Osteocyte (in vitro differentiated cells): ENCODE data around the gene DDC. TPM values are rescaled to one million over a fixed set of nuclear protein-coding genes. Genes with fewer than 3 reads are reported as not detected.

Experiments
- DNase-seq: peaks from one replicate; pipeline ENCODE4 v3.0.0; 2021; ENCODE audit warnings: mixed read lengths; ENCODE audit not compliant: unreplicated experiment; ENCODE audit errors: extremely low spot score
- H3K27ac Mint-ChIP-seq: one replicate; pipeline ENCODE4 v1.8.0; 2021; ENCODE audit warnings: mild to moderate bottlenecking, mixed read lengths; ENCODE audit not compliant: unreplicated experiment
- H3K27me3 Mint-ChIP-seq: one replicate; pipeline ENCODE4 v1.8.0; 2021; ENCODE audit warnings: mixed read lengths; ENCODE audit not compliant: unreplicated experiment
- H3K36me3 Mint-ChIP-seq: one replicate; pipeline ENCODE4 v1.8.0; 2021; ENCODE audit warnings: mixed read lengths; ENCODE audit not compliant: unreplicated experiment
- H3K4me1 Mint-ChIP-seq: one replicate; pipeline ENCODE4 v1.8.0; 2021; ENCODE audit warnings: mixed read lengths; ENCODE audit not compliant: unreplicated experiment
- H3K4me3 Mint-ChIP-seq: one replicate; pipeline ENCODE4 v1.8.0; 2021; ENCODE audit warnings: mild to moderate bottlenecking, moderate library complexity, mixed read lengths; ENCODE audit not compliant: unreplicated experiment
- H3K9me3 Mint-ChIP-seq: one replicate; pipeline ENCODE4 v1.8.0; 2021; ENCODE audit warnings: mixed read lengths; ENCODE audit not compliant: unreplicated experiment
- CTCF ChIP-seq: fragments of 200-600 bp; sonication (generic); IDR thresholded peaks from 2 replicates; pipeline ENCODE4 v1.5.0; 2021; ENCODE audit warnings: antibody characterized with exemption, mild to moderate bottlenecking, moderate library complexity
- total RNA-seq: library from RNA; stranded (reverse); gene quantifications from 2 replicates; pipeline ENCODE4 v1.2.1, GENCODE V29; 2021

Gene DDC
- total RNA-seq, 1 donor from 2014 or later: not detected

DNA sequence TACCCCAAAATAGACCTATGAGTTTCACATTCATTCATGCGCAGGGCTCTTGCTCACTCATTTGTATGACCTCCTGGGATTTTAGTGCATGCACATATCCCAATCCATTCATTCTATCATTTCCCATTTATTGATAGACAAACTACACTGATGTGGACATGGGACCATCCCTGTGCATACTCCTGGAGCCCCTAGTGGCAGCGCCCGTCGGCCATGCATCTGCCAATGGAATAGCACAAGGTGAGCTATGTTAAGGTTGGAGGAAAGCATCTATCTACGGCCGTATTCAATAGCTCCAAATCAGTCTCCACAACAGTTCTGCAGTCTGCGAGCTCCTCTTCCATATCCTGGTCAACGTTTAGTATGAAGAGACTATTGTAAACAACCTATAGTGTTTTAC lies 83.3 kb downstream of the DDC start:
- peaks cover 54% of the 10 kb centered on the region for H3K27me3 Mint-ChIP-seq
- TF ChIP-seq CTCF: no peak
- H3K9me3 Mint-ChIP-seq: no peaks in the 10 kb centered on the region
- no peaks in the 10 kb centered on the region for H3K36me3 Mint-ChIP-seq
- H3K27ac Mint-ChIP-seq: no peak overlapping the region
- no peak for DNase-seq
- H3K4me1 Mint-ChIP-seq: no peaks in the 10 kb centered on the region
- no peak overlapping the region for H3K4me3 Mint-ChIP-seq

DNA sequence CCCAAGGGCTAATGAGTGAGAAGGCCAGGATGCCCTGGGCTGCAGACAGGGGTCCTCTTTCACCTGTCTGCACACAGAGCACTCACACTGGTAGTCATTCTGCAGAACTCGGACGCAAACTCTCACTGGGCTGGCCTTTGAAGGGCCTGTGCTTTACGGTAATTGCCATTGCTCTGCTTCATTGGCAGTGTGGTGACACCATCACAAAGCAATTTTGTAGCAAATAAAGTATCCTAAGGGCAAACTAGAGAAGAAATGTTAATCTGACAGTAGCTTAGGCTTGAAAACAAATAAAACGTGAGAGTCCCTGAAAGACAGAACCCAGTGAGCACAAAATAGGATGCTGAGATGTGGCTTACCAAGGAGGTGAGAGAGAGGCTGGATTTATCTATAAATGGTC lies 84.4 kb downstream of the DDC start:
- peaks cover 55% of the 10 kb centered on the region for H3K27me3 Mint-ChIP-seq
- no peaks in the 10 kb centered on the region for H3K4me1 Mint-ChIP-seq
- H3K27ac Mint-ChIP-seq: no peak overlapping the region
- no peak for DNase-seq
- TF ChIP-seq CTCF: no peak
- H3K36me3 Mint-ChIP-seq: no peaks in the 10 kb centered on the region
- H3K9me3 Mint-ChIP-seq: no peaks in the 10 kb centered on the region
- H3K4me3 Mint-ChIP-seq: no peak overlapping the region

- H3K4me3 Mint-ChIP-seq: no peak overlapping the region
- no peaks in the 10 kb centered on the region for H3K36me3 Mint-ChIP-seq
- H3K4me1 Mint-ChIP-seq: no peaks in the 10 kb centered on the region
- no peak for DNase-seq
- no peaks in the 10 kb centered on the region for H3K9me3 Mint-ChIP-seq
- no peak for TF ChIP-seq CTCF
- H3K27ac Mint-ChIP-seq: no peak overlapping the region
- H3K27me3 Mint-ChIP-seq: peaks cover 52% of the 10 kb centered on the region
Observed at GRCh38 chr7:50479743-50480517, 85.3 kb downstream of the DDC start.

DNA sequence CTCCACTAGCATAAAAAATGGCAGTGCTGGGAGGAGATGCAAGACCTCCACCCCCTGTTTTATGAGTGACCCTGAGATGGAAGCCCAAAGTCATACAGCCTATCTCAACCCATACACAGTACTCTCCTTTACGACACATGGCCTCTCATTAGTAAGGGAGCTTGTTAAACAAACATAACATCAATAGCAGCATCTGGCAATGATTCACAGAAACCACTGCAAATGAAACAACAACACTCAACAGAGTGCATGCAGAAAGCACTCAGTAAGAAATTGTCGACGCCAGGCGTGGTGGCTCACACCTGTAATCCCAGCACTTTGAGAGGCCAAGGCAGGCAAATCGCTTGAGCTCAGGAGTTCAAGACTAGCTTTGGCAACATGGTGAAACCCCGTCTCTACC lies 87.6 kb downstream of the DDC start:
- H3K4me1 Mint-ChIP-seq: peaks cover 4% of the 10 kb centered on the region
- peaks cover 51% of the 10 kb centered on the region for H3K27me3 Mint-ChIP-seq
- H3K27ac Mint-ChIP-seq: no peak overlapping the region
- no peaks in the 10 kb centered on the region for H3K36me3 Mint-ChIP-seq
- no peak for DNase-seq
- H3K9me3 Mint-ChIP-seq: no peaks in the 10 kb centered on the region
- no peak overlapping the region for H3K4me3 Mint-ChIP-seq
- no peak for TF ChIP-seq CTCF

- Mint-ChIP-seq H3K9me3 (no peaks in the 10 kb centered on the region), H3K36me3 (no peaks in the 10 kb centered on the region), H3K27ac (no peak overlapping the region), H3K4me1 (peaks cover 4% of the 10 kb centered on the region), H3K27me3 (peaks cover 52% of the 10 kb centered on the region), H3K4me3 (no peak overlapping the region)
- DNase-seq: no peak
- TF ChIP-seq CTCF: no peak
Observed at GRCh38 chr7:50476953-50477625, 88.1 kb downstream of the DDC start.
